GM18511 (cell line): ENCODE measurements around the gene DUS2.
"Not testable (repeated sequence)": the region's sequence is repeated elsewhere in the genome, so short reads cannot be mapped to it uniquely, and the experiment has no call there.

Experiments used
- ATAC-seq: cut with Tn5 transposase; IDR thresholded peaks from one replicate; pipeline ENCODE4 v1.9.1; 2021; ENCODE audit warnings: mild to moderate bottlenecking, moderate library complexity; ENCODE audit not compliant: unreplicated experiment

Gene DUS2

DNA sequence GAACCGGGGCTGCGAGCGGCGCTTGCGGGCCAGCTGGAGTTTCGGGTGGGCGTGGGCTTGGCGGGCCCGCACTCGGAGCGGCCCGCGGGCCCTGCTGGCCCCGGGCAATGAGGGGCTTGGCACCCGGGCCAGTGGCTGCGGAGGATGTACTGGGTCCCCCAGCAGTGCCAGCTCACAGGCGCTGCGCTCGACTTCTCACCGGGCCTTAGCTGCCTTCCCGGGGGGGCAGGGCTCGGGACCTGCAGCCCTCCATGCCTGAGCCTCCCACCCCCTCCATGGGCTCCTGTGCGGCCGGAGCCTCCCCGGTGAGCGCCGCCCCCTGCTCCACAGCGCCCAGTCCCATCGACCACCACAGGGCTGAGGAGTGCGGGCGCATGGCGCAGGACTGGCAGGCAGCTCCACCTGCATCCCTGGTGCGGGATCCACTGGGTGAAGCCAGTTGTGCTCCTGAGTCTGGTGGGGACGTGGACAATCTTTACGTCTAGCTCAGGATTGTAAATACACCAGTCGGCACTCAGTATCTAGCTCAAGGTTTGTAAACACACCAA lies 24.8 kb upstream of the DUS2 start:
- ATAC-seq, result not testable (repeated sequence)

DNA sequence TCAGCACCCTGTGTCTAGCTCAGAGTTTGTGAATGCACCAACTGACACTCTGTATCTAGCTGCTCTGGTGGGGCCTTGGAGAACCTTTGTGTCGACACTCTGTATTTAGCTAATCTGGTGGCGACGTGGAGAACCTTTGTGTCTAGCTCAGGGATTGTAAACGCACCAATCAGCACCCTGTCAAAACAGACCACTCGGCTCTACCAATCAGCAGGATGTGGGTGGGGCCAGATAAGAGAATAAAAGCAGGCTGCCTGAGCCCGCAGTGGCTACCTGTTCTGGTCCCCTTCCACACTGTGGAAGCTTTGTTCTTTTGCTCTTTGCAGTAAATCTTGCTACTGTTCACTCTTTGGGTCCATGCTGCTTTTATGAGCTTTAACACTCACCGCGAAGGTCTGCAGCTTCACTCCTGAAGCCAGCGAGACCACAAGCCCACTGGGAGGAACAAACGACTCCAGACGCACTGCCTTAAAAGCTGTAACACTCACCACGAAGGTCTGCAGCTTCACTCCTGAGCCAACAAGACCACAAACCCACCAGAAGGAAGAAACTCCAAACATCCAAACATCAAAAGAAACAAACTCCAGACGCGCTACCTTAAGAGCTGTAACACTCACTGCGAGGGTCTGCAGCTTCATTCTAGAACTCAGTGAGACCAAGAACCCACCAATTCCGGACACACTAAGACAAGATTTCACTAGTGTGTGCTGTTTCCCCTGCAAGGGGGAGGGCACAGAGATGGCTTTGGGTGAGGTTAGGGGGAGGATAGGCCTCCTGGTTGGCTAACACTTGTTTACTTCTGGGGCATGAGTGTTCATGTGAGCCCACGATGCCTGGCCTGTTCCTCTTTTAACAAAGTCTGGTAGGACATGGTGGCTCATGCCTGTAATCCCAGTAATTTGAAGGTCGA lies 24.1 kb upstream of the DUS2 start, which contains the start of gene DPEP2:
Gene DPEP2, minus strand, starts transcription at position 706 of the 910 bp plus-strand sequence. CDS start 6,272 bp downstream, outside the sequence.
- not testable (repeated sequence) for ATAC-seq

DNA sequence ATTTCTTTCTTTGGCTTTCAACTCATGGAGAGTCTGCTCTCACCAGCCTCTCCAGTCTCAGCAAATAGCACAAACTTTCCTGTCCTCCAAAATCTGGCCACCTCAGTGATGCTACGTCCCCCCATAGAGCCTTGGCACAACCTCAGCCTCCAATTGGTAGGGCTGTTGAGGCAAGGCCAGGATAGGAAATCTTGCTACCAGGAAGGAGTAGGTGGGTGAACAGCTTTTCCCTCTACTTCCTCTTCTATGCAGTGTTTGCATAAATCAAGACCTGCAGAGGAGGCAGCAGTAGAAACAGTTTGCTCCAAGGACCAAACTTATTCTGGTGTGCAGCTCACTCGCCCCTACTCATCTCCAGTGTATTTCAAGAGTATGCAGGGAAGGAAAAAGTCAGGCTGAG lies 23.1 kb upstream of the DUS2 start:
- no peak for ATAC-seq

DNA sequence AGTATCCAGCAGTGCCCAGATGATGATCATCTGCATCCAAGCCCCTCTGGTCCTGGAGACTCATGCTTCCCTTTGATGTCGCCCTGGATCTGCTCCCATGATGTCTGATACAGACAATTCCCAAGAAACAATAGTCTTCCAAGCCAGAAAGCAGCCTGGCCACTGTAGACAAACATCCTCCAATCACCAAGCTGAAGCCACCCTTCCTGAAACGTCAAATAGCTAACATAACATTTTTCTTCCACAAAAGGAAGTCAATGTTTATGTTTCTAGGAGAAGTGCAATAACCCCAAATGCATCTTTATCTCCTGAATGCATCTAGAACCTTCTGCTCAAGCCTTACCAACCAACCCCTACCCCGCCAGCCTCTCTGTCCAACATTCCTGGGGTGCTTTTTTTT lies 22.6 kb upstream of the DUS2 start:
- no peak for ATAC-seq

DNA sequence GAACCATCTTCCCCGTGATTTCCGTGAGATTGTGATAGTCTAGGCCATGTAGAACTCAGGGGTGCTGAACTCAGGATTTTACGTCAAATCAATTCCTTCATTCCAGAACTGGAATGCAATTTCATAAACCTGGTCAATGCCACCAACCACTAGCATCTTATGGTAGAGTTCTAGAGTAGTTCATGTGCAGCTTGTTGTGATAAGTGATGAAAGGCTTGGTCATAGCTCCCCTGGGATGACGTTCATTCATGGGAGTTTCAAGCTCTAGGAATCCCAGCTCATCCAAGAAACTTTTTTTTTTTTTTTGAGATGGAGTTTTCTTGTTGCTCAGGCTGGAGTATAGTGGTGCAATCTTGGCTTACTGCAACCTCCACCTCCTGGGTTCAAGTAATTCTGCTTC lies 20.1 kb upstream of the DUS2 start:
- ATAC-seq, result no peak

DNA sequence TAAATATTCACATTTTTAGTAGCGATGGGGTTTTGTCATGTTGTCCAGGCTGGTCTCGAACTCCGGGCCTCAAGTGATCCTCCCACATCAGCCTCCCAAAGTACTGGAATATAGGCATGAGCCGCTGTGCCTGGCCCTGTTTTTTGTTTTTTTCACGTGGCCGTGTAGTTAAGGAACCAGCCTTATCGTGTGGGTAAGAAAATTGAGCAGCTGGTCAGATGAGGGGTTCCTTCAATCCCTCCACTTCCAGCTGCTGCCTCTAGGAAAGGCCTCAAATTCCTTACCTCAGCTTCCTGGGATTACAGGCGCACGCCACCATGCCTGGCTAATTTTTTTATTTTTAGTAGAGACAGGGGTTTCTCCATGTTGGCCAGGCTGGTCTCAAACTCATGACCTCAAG lies 17.9 kb upstream of the DUS2 start:
- no peak for ATAC-seq

DNA sequence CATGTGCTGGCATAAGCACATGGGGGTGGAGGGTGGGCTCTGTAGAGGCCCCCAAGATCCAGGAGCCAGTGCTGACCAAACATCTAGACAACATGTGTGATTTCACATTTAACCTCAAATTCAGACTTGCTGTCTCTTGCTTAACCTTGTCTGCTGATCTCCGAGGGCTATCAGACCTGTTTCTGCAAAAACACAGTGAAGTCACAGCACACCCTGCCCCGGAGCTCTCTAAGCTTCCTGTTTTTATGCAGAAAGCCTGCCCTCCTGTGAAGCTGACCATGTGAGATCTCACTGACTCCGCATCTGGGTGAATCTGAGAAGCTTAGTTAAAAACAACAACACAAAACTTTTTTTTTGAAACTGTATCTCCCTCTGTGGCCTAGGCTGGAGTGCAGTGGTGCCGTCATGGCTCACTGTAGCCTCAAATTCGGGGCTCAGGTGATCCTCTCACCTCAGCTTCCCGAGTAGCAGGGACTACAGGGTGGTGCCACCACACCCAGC lies 17.2 kb upstream of the DUS2 start:
- ATAC-seq, result no peak

DNA sequence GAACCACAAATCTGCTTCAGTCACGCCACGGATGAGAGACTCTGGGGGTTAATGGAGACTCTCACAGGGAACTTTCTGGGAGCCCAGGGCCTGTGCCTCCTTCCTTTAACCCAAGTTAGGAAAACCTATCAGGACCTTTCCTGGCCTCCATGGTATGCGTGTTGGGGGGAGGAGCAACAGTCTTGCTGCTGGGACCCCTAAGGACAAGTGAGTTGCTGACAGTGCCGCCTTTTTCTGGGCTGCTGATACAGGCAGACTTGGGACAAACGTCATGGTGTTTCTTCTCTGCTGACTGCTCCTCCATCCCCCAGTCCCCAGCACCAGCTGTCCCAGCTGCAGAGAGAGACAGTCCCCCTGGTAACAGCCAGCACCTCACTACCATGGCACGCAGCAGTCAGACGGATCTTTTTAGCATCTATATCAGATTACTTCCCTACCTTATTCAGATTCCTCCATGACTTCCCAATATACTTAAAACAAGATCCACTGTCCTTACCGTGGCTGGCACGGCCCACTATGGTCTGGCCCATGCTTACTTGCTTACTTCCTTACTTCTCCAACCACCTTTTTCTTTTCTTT lies 13.8 kb upstream of the DUS2 start:
- ATAC-seq, result no peak

DNA sequence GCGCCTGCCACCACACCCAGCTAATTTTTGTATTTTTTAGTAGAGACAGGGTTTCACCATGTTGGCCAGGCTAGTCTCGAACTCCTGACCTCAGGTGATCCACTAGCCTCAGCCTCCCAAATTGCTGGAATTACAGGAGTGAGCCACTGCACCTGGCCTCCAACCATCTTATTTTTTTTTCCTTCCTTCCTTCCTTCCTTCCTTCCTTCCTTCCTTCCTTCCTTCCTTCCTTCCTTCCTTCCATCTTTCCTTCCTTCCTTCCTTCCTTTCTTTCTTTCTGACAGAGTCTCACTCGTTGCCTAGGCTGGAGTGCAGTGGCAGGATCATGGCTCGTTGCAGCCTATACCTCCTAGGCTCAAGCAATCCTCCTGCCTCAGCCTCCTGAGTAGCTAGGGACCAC lies 13.2 kb upstream of the DUS2 start:
- not testable (repeated sequence) for ATAC-seq

DNA sequence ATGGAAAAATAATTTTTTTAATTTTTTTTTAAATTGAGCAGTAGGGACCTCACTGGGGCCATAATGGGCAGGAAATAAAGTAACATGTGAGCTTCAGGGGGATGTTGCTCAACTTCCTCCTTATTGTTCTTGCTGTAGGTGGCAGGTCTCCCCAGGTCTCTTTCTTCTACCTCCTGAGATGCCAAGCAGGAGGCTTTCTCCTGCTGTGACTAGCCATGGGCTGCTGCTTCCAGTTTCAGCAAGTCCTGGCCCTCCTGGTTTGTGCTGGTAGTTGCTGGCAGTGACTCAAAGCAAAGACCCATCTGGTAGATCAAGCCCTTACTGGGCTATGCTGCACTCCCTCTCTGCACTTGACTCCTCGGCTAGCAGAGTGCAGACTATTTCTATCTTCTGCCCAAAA lies 9.6 kb upstream of the DUS2 start:
- ATAC-seq, result no peak

DNA sequence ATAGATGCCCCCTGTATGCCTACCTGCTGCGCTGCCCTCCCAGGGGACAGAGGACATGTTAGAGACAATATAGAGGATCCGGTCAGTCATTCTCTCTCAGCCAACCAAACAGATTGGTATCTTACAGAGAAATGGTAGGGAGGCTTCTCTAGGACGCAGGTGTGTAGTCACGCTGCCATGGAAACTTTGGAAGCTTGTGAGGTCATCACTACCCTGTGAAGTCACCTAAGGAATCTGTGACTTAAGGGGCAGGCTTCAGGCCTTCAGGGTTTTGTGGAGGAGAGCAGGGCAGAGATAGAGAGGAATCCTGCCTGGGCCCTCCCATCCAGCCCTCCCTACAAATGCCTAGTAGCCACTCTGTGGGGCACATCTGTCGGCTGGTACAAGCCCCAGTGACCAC lies 7.4 kb upstream of the DUS2 start, which contains the start of gene DPEP2NB:
Gene DPEP2NB, minus strand, starts transcription at position 231 of the 400 bp plus-strand sequence. Its CDS starts 141 bp downstream, at position 90.
- no peak for ATAC-seq

DNA sequence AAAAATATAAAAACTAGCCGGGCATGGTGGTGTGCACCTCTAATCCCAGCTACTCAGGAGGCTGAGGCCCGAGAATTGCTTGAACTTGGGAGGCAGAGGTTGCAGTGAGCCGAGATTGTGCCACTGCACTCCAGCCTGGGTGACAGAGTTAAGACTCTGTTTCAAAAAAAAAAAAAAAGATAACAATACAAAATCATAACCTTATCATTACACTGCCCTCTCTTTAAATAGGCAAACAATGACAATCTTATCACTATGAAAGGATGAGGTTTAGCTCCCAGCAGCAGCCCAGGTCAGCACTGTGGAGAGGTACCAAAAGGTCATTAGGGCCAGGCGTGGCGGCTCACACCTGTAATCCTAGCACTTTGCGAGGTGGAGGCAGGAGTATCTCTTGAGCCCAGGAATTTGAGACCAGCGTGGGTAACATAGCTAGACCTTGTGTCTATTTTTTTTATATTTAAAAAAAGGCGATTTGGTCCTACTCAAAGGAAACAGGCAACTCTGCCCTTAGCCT lies 3.9 kb upstream of the DUS2 start:
- ATAC-seq, result no peak

DNA sequence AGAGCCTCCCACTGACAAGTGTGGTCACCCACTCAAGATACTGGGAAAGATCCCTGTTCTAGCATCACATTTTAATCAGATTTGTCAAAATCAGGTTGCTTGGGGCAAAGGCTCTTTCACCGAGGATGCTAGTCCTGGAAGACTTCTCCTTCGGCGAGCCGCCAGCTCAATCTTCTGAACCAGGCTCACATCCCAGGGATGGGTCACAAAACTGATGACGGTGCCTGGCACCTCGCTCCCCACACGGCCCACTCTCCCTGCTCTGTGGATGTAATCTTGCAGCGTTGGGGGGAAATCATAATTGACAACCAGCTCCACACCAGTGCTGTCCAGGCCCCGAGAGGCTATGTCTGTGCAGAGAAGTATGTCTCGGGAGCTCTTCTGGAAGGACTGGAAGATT lies 1.6 kb upstream of the DUS2 start:
- no peak for ATAC-seq

DNA sequence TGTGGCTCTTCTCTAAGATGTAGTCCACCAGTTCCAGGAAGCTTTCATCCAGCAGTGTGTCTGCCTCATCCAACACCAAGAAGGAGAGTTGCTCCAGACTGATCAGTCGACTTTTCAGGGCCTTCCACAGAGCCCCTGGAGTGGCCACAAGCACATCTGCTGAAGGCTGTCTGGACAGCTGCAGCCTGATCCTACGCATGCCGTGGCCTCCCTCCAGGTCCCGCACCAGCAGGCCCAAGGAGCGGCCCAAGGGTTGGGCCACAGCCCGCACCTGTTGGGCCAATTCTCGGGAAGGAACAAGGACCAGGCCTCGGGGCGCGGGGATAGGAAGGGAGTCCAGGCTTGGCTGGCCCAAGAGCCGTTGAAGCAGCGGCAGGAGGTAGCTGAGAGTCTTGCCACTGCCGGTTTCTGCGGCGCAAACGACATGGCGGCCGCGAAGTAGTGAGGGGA lies 781 bp upstream of the DUS2 start:
- ATAC-seq, result no peak

DNA sequence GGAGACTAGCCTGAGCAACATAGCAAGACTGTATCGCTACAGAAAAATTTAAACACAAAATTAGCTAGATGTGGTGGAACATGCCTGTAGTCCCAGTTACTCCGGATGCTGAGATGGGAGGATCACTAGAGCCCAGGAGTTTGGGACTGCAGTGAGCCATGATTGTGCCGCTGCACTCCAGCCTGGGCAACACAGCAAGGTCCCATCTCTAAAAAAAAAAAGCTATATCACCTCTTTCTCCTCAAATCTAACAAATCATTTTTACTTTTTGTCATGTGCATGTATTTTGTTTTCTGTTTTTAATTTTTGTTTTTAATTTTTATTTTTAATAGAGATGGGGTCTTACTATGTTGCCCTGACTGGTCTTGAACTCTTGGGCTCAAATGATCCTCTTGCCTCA lies 5.9 kb downstream of the DUS2 start:
- ATAC-seq, result no peak

DNA sequence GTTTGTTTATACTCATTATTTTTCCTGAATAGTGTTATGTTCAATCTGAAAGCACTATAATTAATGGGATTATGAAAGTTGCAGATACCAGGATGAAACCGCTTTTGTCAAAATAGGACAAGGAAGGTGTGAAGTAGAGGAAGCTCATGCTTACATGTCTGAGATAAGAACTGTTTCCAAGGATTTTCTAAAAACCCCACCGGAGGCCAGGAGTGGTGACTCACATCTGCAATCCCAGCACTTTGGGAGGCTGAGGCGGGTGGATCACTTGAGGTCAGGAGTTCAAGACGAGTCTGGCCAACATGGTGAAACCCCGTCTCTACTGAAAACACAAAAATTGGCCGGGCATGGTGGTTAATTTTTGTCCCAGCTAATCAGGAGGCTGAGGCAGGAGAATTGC lies 7.0 kb downstream of the DUS2 start:
- not testable (repeated sequence) for ATAC-seq

DNA sequence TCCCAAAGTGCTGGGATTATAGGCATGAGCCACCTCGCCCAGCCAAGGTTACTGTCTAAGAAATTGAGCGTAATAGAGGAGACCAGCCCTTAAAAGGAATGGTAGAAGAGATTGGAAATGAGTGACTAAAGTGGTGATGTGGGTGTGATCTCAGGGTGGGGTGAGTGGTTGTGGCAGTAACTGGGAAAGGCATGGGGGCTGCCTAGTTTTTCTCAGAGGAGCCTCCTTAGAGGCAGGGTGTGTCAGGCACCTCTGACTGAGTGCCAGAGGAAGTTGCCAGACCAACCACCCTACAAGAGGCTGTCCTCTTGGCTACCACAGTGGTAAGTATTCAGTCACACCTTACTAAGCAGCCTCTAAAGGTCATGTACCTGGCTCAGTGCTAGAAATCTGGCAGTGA lies 8.9 kb downstream of the DUS2 start:
- no peak for ATAC-seq

DNA sequence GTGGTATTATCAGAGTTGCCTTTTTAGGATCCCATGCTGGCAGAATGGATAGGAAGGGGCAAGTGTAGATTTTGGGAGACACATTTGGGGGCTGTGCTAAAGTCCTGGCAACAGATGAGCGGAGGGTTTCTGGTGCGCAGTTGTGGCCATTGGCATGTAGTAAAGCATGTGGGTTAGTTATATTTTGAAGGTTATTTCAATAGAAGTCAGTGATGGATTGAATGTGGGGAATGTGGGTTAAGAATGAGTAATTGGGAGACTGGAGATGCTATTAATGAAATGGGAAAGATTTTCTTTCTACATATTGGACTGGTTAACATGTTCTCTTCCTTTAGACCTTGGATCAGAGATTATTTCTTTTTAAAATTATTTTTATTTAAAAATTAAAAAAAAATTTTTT lies 10.0 kb downstream of the DUS2 start:
- ATAC-seq, result no peak

DNA sequence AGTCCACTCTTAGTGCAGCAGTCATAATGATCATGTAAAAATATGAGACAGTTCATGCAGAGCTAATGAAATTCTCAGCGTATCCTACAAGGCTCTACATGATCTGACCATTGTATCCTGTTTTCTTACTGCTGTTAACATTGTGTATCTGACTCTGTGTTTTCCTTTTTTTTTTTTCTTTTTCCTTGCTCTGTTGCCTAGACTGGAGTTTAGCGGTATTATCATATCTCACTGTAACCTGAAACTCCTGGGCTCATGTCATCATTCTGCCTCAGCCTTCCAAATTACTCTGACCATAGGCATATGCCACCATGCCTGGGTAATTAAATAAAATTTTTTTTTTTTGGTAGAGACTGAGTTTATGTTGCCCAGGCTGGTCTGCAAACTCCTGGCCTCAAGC lies 12.1 kb downstream of the DUS2 start:
- ATAC-seq, result no peak

DNA sequence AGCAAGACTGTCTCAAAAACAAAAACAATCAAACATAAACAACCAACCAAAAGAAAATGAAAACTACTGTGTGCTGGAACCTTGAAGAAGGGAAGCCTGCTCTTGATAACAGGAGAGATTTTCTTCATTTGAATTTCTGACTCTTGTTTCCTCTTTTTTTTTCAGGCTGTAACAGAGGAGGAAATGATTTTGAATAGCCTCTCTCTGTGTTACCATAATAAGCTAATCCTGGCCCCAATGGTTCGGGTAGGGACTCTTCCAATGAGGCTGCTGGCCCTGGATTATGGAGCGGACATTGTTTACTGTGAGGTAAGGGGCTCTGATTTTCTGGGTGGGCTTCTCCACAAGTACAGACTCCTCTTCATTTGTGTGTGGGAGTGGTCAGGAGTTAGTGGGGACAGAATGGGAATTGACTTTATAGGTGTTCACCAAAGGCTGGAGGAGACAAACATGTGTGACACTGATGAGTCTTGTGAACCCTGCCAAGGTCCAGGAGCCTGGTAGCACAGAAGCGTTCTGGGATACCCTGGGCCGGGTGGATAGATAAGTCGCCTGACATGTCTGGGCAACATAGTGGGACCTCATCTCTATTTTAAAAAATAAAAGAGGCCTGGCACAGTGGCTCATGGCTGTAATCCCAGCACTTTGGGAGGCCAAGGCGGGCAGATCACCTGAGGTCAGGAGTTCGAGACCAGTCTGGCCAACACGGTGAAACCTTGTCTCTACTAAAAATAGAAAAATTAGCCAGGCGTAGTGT lies 14.9 kb downstream of the DUS2 start:
- ATAC-seq, result no peak
